H9 (cell line): Measurements from ENCODE around the gene GALNT7. TPM values are rescaled to one million over a fixed set of nuclear protein-coding genes. Genes with fewer than 3 reads are reported as not detected.

Source experiments
- DNase-seq: peaks from one replicate; pipeline ENCODE4 v3.0.0-alpha.2; 2017
- H2AFZ ChIP-seq: one replicate; pipeline ENCODE4 v1.6.1; 2013; ENCODE audit warnings: mild to moderate bottlenecking, low read length, control low read depth, moderate library complexity
- H2AK5ac ChIP-seq: 2 replicates; pipeline ENCODE4 v1.6.1; 2013; ENCODE audit warnings: low read length, control low read depth, mixed read lengths; ENCODE audit not compliant: insufficient read length
- H2BK120ac ChIP-seq: one replicate; pipeline ENCODE4 v1.6.1; 2013; ENCODE audit warnings: low read depth, mild to moderate bottlenecking, low read length, control low read depth, inconsistent platforms; ENCODE audit not compliant: poor library complexity, severe bottlenecking
- H2BK12ac ChIP-seq: 2 replicates; pipeline ENCODE4 v1.6.1; 2013; ENCODE audit warnings: low read length, control low read depth, mixed read lengths, low read depth; ENCODE audit not compliant: insufficient read length
- H2BK15ac ChIP-seq: 2 replicates; pipeline ENCODE4 v1.6.1; 2013; ENCODE audit warnings: low read depth, low read length, control low read depth
- H2BK20ac ChIP-seq: one replicate; pipeline ENCODE4 v1.6.1; 2013; ENCODE audit warnings: low read depth, mild to moderate bottlenecking, low read length, control low read depth, inconsistent platforms; ENCODE audit not compliant: poor library complexity, severe bottlenecking
- H2BK5ac ChIP-seq: 2 replicates; pipeline ENCODE4 v1.6.1; 2013; ENCODE audit warnings: low read length, control low read depth, mixed read lengths; ENCODE audit not compliant: insufficient read length
- H3K14ac ChIP-seq: 2 replicates; pipeline ENCODE4 v1.6.1; 2013; ENCODE audit warnings: low read length, control low read depth; ENCODE audit not compliant: insufficient read depth
- H3K18ac ChIP-seq: 2 replicates; pipeline ENCODE4 v1.6.1; 2013; ENCODE audit warnings: low read depth, mild to moderate bottlenecking, mixed read lengths, low read length, control low read depth; ENCODE audit not compliant: insufficient read length
- H3K23ac ChIP-seq: 2 replicates; pipeline ENCODE4 v1.6.1; 2013; ENCODE audit warnings: low read length, control low read depth, mixed read lengths, low read depth; ENCODE audit not compliant: insufficient read length
- H3K23me2 ChIP-seq: 2 replicates; pipeline ENCODE4 v1.6.1; 2013; ENCODE audit warnings: low read depth, mild to moderate bottlenecking, mixed read lengths, low read length, control low read depth; ENCODE audit not compliant: insufficient read length, poor library complexity, severe bottlenecking
- H3K27ac ChIP-seq: 2 replicates; pipeline ENCODE4 v1.5.1; 2013; ENCODE audit warnings: low read length, control low read depth, mixed read lengths, low read depth; ENCODE audit not compliant: insufficient read length
- H3K27me3 ChIP-seq: 2 replicates; pipeline ENCODE4 v1.6.1; 2013; ENCODE audit warnings: low read length, control low read depth, inconsistent platforms; ENCODE audit not compliant: insufficient read depth
- H3K4ac ChIP-seq: 2 replicates; pipeline ENCODE4 v1.6.1; 2013; ENCODE audit warnings: low read depth, mild to moderate bottlenecking, control low read depth, inconsistent platforms, low read length, moderate library complexity
- H3K4me1 ChIP-seq: 2 replicates; pipeline ENCODE4 v1.6.1; 2013; ENCODE audit warnings: low read length, control low read depth, inconsistent platforms; ENCODE audit not compliant: insufficient read depth
- H3K4me2 ChIP-seq: 2 replicates; pipeline ENCODE4 v1.6.1; 2013; ENCODE audit warnings: low read length, control low read depth, mixed read lengths; ENCODE audit not compliant: insufficient read length, insufficient read depth
- H3K56ac ChIP-seq: 2 replicates; pipeline ENCODE4 v1.6.1; 2013; ENCODE audit warnings: low read depth, mild to moderate bottlenecking, mixed read lengths, low read length, control low read depth; ENCODE audit not compliant: insufficient read length
- H3K79me1 ChIP-seq: 2 replicates; pipeline ENCODE4 v1.6.1; 2013; ENCODE audit warnings: low read depth, mild to moderate bottlenecking, moderate library complexity, low read length, control low read depth, inconsistent platforms; ENCODE audit not compliant: insufficient read depth, poor library complexity, severe bottlenecking
- H3K79me2 ChIP-seq: 2 replicates; pipeline ENCODE4 v1.6.1; 2013; ENCODE audit warnings: low read length, control low read depth, inconsistent platforms; ENCODE audit not compliant: insufficient read depth
- H3K9ac ChIP-seq: 2 replicates; pipeline ENCODE4 v1.6.1; 2013; ENCODE audit warnings: low read length, control low read depth, mixed read lengths; ENCODE audit not compliant: insufficient read length; ENCODE audit errors: extremely low read depth
- H3K9me3 ChIP-seq: one replicate; pipeline ENCODE4 v1.6.1; 2013; ENCODE audit warnings: low read depth, low read length, inconsistent platforms; ENCODE audit not compliant: control insufficient read depth
- H3T11ph ChIP-seq: one replicate; pipeline ENCODE4 v1.6.1; 2013; ENCODE audit warnings: mild to moderate bottlenecking, low read length, control low read depth, inconsistent platforms
- H4K20me1 ChIP-seq: one replicate; pipeline ENCODE4 v1.6.1; 2013; ENCODE audit not compliant: control insufficient read depth, insufficient read length, insufficient read depth
- H4K5ac ChIP-seq: 2 replicates; pipeline ENCODE4 v1.6.1; 2013; ENCODE audit warnings: low read depth, mild to moderate bottlenecking, mixed read lengths, low read length, control low read depth; ENCODE audit not compliant: insufficient read length
- H4K8ac ChIP-seq: replicated peaks from 2 replicates; pipeline ENCODE4 v1.6.1; 2013; ENCODE audit warnings: low read length, control low read depth, mixed read lengths, low read depth; ENCODE audit not compliant: insufficient read length
- H4K91ac ChIP-seq: 2 replicates; pipeline ENCODE4 v1.6.1; 2013; ENCODE audit warnings: low read depth, mild to moderate bottlenecking, moderate library complexity, mixed read lengths, low read length, control low read depth; ENCODE audit not compliant: insufficient read length
- H3K27ac Mint-ChIP-seq, 3 experiments: 2 replicates in 2 of 3; 3 replicates in 1 of 3; pipeline ENCODE4 v1.8.0; 2020 to 2021; ENCODE audit warnings: mixed read lengths in 3 of 3, mild to moderate bottlenecking in 1 of 3, moderate library complexity in 1 of 3
- H3K27me3 Mint-ChIP-seq: 2 replicates; pipeline ENCODE4 v1.8.0; 2021; ENCODE audit warnings: low read depth, mild to moderate bottlenecking, moderate library complexity, mixed read lengths
- H3K36me3 Mint-ChIP-seq, 3 experiments: 2 replicates in 2 of 3; 3 replicates in 1 of 3; pipeline ENCODE4 v1.8.0; 2020 to 2021; ENCODE audit warnings: low read depth in 3 of 3, mixed read lengths in 3 of 3; ENCODE audit not compliant: insufficient read depth in 1 of 3
- H3K4me1 Mint-ChIP-seq, 2 experiments: 2 replicates each; pipeline ENCODE4 v1.8.0; 2020; ENCODE audit warnings: mixed read lengths in 2 of 2
- H3K4me3 Mint-ChIP-seq, 2 experiments: 2 replicates in 1 of 2; 3 replicates in 1 of 2; pipeline ENCODE4 v1.8.0; 2020 to 2021; ENCODE audit warnings: mild to moderate bottlenecking in 2 of 2, mixed read lengths in 2 of 2, moderate library complexity in 1 of 2
- H3K9me3 Mint-ChIP-seq, 2 experiments: 2 replicates in 1 of 2; 3 replicates in 1 of 2; pipeline ENCODE4 v1.8.0; 2020; ENCODE audit warnings: mild to moderate bottlenecking in 2 of 2, mixed read lengths in 2 of 2, moderate library complexity in 1 of 2
- CTCF ChIP-seq: fragments of 200-600 bp; sonication (generic); conservative IDR thresholded peaks from 3 replicates; pipeline ENCODE4 v1.8.0; 2021; ENCODE audit warnings: antibody characterized with exemption, mild to moderate bottlenecking
- WGBS: extraction: QIAGEN DNeasy Blood & Tissue Kit; methylation state at CpG from one replicate; pipeline ENCODE4 v1.1.7; 2013; ENCODE audit warnings: missing lambda C conversion rate, low lambda C conversion rate, mixed read lengths; ENCODE audit not compliant: insufficient read length; ENCODE audit errors: extremely low coverage; 5-methylcytosine and 5-hydroxymethylcytosine counted together
- total RNA-seq: library from RNA; stranded (reverse); gene quantifications from 2 replicates; pipeline ENCODE4 v1.2.1, GENCODE V29; 2021

The GALNT7 gene
- total RNA-seq, 1 experiment from 2014 or later: 57.3 TPM

GRCh38 chr4:173135241-173135847 is 33.3 kb upstream of the GALNT7 start:
- H3K27me3 ChIP-seq: no peaks in the 10 kb centered on the region
- DNase-seq: no peak
- H3K79me2 ChIP-seq: no peaks in the 10 kb centered on the region
- no peaks in the 10 kb centered on the region for H3K27me3 Mint-ChIP-seq
- H3K56ac ChIP-seq: no peak overlapping the region
- no peak overlapping the region for H2BK15ac ChIP-seq
- no peak overlapping the region; a peak in 1 of 7 replicates for H3K27ac Mint-ChIP-seq
- no peak overlapping the region for H3T11ph ChIP-seq
- no peak overlapping the region for H2AK5ac ChIP-seq
- no peak overlapping the region for H2BK20ac ChIP-seq
- H3K36me3 Mint-ChIP-seq: no peaks in the 10 kb centered on the region
- H3K9me3 ChIP-seq: no peaks in the 10 kb centered on the region
- no peak overlapping the region for H2BK120ac ChIP-seq
- no peak overlapping the region for H2AFZ ChIP-seq
- H3K4me3 Mint-ChIP-seq: no peak overlapping the region
- H4K20me1 ChIP-seq: no peaks in the 10 kb centered on the region
- no peak for TF ChIP-seq CTCF
- peaks cover 16 to 23% of the 10 kb centered on the region in 2 experiments for H3K4me1 Mint-ChIP-seq
- no peak overlapping the region for H2BK5ac ChIP-seq
- H3K9me3 Mint-ChIP-seq: no peaks in the 10 kb centered on the region
- H3K4me2 ChIP-seq: no peak overlapping the region
- no peak overlapping the region for H3K4ac ChIP-seq
- H3K27ac ChIP-seq: no peak overlapping the region
- H2BK12ac ChIP-seq: no peak overlapping the region
- H3K14ac ChIP-seq: no peak overlapping the region
- H3K18ac ChIP-seq: no peak overlapping the region
- no peak overlapping the region for H4K8ac ChIP-seq
- no peak overlapping the region for H4K5ac ChIP-seq
- H3K4me1 ChIP-seq: peaks cover 3% of the 10 kb centered on the region; the same call in 1 of the 2 replicates
- H3K9ac ChIP-seq: no peak overlapping the region
- no CpG with 5 or more reads among the region's 3 CpGs for WGBS
- no peaks in the 10 kb centered on the region for H3K79me1 ChIP-seq
- no peak overlapping the region for H3K23ac ChIP-seq
- H4K91ac ChIP-seq: no peak overlapping the region
- H3K23me2 ChIP-seq: no peaks in the 10 kb centered on the region
